ENCODE results near the gene ITGA8. TPM values are rescaled to one million over a fixed set of nuclear protein-coding genes. Genes with fewer than 3 reads are reported as not detected.

Gene ITGA8
- not detected in 2 replicates for total RNA-seq

DNA sequence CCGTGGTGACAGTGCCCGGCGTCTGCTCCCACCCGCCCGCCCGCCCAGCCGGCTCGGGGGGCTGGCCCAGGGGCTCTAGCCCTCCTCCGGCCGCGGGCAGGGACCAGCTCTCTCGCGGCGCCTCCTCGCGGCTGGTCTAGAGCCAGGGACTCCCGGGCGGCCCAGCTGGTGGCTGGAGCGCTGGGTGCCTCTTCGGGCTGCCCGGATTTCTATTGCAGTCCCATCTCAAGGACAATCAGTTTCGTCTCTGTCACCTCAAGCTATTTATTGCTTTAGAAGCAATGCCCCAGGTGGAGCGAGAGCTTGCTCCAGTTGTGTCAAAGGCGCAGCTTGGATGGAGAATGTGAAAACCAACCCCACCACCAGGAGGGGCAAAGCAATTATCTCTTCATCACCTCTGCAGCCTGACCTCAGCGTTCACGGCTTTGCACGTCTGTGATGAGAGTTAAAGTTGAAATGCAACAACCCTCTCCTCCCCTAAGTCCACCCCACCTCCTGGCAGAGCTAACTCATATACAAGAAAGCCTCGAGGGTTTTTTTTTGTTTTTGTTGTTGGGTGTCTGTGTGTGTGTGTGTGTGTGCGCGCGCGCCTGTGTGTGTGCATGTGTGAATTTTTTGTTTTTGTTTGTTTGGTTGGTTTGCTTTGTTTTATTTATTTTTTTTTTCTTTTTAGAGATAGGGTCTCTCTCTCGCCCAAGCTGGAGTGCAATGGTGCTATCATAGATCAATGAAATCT lies at the start of gene ITGA8:
Gene ITGA8 (minus strand): TSS at position 24 of the 736 bp plus-strand sequence. CDS start 151 bp downstream, outside the sequence.

Other genes with a start within 250 kb of the ITGA8 start
- 22.8 and 31.5 TPM in 2 replicates for gene MINDY3, start 140.6 kb upstream of the ITGA8 start, total RNA-seq